GM21529 (cell line): ENCODE results near the gene THYN1.
"Not testable (repeated sequence)": the region's sequence is repeated elsewhere in the genome, so short reads cannot be mapped to it uniquely, and the experiment has no call there.

Source experiments
- ATAC-seq: cut with Tn5 transposase; IDR thresholded peaks from one replicate; pipeline ENCODE4 v1.9.1; 2021; ENCODE audit not compliant: unreplicated experiment

The THYN1 gene

DNA sequence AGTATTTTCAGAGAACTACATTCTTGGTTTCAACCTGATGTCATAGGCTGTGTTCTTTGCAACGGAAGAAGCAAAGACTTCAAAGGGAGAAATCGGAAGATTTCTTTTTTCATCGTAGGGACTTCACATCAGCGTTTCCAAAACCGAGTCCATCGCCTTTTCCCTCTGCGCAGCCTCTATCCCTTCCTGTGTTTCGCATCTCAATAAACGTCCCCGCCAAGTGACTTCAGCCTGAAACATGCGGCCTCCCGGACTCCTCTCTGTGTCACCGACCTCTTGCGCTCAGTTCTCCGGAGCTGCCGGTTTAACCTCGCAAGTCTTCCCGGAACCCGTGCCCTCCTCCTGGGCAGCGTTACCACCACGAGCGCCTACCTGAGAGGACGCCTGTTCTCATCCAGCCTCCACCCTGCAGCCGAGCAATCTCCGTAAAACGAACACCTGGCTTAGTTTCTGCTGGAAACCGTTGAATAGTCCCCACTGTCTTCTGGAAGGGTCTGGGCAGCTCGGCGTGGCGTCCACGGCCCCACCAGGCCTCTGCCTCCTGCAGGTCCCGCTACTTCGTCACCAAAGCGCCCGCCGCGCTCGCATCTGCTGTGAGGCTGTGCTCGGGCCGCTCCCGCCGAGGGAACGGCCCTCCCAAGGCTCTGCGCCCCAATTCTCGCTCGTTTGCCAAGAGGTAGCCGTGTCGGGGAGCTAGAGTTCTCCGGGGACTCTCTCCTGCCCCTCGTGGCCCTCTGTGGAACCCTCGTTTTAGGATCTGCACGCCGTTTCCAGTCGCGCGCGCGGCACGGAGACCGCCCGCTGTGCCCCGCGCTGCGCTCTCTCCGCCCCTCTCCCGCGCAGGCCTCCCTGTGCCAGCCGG is 22.6 kb upstream of the THYN1 start, which contains the start of gene GLB1L3:
Gene GLB1L3, plus strand, starts transcription at position 846 of the 862 bp plus-strand sequence. CDS start 362 bp downstream, outside the sequence.
- peak; percentile 78 for ATAC-seq

DNA sequence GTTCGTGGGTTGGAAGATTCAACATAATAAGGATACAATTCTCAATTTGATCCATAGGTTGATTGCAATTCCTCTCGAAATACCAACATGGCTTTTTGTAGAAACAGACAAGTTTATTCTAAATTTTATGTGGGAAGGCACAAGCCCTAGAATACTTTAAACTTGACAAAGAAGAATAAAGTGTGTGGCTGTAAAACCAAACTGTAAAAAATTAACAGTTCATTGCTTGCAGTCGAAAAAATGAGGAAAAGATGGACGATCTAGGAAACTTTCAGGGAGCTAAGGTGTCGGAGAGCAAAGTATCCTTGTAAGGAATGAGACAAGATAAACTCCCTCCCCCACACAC is 22.0 kb upstream of the THYN1 start:
- ATAC-seq, result no peak

DNA sequence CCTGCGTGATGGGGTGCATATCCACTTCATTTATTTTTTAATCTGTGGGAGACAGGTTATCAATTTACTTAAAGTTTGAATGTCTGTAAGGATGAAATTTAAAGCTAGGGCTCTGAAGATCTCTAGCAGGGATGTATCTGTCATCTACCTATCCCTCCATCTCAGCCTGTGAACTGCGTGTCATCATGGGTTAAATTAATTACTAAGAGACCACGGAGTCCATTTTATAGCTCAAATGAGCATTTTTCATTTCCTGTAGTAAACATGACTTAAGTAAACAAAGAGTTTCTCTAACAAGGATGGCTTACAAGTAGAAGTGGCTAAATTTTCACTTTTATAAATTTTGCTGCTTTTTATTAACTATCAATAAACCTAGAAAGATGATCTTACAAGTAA is 20.2 kb upstream of the THYN1 start:
- ATAC-seq, result no peak

DNA sequence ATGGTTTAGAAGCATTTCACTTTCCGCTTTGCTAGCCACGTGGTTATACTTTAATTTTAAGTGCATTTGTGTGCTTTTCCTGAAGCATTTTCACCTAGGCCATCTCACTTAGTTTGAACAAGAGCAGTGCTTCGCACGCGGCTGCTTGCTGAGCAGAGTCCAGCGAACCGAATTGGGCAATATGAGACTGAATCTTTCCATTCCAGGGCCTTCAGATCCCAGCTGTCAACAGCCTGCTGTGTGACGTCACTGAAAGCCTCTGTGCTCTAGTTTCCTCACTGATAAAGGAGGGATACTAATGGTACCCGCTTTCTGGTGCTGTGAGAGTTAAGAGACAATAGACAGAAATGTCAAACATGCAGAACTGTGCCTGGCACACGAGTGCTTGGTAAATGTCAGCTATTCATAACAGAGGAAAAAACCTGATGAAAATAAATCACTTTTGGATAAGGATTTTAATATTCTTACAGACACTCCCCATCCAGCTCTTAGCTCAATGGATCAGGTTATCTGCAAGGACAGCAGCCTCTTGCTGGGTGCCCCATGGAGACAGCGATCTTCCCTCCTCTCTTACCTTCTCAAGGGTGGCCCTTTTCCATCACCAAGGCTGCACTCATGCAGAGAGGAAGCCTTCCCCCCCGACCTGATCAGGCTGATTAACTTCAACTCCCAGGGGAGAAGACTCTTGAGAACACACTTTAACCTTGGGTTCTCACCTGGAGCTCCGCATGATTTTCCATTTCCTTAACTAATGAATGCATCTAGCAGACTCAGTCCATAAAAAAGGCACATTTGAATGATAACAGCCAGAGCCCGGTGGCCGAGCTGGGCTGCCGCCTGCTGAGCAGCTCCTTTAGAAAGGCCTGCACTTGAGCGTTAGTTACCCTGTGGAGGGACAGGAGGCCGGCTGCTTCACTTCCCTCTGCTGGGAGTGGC is 19.5 kb upstream of the THYN1 start:
- ATAC-seq, result no peak

DNA sequence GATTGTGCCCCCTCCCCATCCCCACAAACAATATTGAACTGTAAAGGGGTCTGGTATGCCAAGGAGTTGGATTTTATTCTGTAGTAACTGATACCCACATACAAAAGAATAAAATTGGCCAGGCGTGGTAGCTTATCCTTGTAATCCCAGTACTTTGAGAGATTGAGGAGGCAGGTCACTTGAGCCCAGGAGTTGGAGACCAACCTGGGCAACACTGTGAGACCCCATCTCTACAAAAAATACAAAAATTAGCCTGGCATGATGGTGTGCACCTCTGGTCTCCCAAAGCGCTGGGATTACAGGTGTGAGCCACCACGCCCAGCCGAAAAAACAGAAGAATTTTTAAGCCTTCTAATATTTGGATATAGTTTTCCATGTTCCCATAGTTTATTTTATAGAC is 18.8 kb upstream of the THYN1 start:
- no peak for ATAC-seq

DNA sequence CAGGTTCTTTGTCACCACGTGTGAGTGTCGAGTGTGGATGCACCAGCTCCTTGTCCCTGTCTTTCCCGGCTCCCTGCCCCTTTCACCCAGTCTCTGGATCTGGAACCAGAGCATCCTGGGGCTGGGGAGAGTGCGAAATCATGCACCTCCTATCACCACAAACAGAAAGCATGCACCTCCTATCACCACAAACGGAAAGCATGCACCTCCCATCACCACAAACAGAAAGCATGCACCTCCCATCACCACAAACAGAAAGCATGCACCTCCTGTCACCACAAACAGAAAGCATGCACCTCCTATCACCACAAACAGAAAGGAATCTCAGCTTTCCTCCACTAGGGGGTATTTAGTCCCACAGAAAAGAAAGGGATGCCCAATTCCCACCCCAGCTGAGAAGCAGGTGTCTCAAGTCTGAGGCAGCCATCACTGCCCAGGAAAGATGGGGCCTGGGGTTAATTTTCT is 17.1 kb upstream of the THYN1 start:
- no peak for ATAC-seq

DNA sequence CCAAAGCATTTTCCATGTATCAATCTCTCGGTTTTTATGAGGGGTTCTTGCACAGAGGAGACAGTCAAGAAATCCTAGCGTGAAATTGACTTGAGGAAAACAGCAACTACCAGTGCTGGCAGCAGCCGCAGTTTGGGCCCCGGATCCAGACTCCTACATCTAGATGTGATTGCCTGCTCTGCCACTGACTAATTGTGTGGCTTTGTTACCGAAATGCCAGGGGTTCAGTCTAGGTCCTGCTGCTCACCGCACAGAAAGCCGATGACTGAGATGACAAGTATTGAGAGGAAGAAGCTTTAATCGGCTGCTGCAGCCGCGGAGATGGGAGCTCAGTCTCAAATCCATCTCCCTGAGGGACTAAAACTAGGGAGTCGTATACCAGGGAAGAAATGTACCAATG is 14.8 kb upstream of the THYN1 start:
- no peak for ATAC-seq

DNA sequence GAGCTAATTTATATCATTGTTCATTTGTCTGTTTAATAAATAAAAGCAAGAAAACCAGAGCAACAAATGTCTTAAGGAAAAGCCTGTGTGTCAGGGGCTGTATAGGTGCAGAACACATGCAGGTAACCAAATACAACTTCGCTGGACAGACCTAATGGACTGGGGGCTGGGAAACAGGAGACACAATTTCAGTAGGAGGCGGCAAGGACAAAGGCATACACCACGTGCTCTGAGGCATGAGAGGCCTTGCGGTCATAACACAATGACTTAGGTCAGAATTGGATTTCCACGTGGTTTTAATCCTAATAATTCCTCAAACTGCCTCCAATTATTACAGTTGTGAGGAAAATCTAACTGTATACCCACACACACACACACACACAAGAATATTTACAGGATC is 14.3 kb upstream of the THYN1 start:
- ATAC-seq, result no peak

DNA sequence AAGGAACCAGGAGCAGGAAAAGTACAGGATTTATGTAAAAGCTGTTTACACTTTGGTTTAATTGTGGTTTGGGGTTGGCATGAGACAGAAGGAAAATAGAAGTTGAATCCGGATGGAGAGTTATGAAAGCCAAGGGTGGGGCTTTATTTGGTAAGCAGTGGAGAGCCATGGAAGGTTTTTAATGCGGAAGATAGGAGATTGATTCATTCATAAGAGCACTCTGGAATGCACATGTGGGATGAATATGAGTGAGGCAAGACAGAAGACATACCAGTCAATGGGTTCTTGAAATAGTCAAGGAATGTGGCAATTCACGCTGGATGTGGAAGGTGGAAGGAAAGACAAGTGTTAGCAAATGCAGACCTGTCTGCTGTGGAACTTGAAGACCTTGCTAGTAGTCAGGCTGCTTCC is 13.7 kb upstream of the THYN1 start:
- ATAC-seq, result no peak

DNA sequence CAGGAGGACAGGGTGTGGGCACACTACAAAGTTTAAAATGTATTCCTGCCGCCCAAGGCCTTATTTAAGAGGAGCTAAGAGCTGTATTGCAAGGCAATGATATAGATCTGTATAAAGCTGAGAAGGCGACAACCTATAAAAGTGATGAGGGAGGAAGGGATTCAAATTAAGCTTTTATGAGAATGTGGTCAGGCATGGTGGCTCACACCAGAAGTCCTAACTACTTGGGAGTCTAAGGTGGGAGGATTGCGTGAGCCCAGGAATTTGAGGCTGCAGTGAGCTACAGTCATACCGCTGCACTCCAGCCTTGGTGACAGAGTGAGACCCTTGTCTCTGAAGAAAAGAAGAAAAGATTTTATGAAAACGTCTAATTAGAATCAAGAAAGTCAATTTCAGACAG is 13.3 kb upstream of the THYN1 start:
- ATAC-seq, result no peak

DNA sequence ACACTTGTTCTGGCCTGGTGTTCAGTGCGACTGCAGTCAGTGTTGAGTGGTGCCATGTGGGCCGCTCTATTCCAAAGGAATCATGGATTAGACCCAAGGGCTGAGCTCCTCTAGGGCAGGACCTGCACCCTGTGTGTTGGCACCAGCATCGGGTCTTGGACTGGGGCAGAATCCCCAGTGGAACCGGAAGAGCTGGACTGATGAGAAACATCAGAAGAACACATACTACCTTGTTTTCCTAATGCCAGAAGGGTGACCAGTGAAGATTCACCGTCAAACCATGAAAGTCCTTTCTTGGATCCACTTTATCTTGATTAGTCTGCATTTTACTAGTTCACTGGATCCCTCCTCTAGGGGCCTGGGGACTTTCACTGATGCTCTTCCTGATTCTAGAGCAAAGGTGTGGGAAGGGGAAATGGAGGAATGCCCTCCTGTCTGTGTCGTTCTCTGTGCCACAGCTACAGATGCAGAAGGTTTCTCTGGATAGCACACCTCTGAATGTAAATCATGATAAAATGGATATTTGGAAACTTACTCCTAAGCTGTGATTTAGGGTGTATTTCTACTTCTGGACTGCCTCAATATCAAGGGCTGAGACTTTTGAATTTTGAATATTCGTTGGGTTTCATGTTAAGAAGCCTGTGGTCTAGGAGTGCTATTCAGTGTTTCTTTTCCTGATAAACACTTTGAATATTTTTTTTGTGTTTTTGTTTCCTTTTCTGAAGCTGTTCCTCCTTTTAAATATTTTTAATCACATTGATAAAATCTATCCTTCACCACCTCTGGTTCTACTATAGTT is 12.0 kb upstream of the THYN1 start:
- ATAC-seq, result no peak

DNA sequence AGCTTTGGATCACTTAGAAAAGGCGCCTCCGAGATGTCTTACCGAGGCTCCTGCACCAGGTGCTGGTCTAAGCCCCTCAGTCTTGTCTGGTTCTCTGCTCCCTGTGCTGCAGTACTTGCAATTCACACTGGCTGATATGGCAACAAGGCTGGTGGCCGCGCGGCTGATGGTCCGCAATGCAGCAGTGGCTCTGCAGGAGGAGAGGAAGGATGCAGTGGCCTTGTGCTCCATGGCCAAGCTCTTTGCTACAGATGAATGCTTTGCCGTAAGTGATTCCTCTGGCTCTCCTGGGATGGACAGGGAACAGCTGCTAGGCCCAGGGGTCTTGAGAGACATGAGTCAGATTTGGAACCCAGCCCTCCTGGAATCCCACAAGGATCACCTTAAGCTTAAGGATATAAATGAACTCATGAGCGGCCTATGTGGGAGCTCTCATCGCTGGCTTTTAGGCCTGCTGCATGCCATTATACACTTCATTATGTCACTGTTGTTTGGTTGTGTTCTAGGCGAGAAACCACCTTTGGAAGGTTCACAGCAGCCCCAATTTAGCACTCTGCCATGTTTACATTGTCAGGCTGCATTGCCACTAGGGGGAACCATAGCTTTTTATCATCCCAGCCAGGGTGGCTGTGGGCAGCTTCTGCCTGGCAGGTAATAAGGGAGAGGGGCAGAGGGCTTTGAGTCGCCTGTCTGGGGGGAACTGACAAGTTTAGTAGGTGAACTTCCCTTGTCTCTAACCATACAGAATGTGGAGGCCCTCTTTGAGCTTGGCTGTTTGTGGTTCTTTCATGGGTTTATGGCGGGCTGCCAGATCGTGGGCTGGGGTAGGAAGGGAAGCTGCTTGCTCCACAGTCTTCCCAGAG is 8.7 kb upstream of the THYN1 start:
- no peak for ATAC-seq

DNA sequence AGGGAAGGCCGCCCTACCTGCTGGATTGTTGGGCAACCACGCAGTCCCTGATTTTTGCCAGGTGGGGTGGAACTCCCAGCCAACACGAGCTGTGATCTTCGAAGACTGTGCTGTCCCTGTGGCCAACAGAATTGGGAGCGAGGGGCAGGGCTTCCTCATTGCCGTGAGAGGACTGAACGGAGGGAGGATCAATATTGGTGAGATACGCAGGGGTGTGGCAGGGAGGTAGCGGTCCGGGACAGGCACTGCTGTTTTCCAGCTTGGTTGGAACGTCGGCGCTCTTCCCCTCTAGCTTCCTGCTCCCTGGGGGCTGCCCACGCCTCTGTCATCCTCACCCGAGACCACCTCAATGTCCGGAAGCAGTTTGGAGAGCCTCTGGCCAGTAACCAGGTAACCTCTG is 7.8 kb upstream of the THYN1 start:
- no peak for ATAC-seq

DNA sequence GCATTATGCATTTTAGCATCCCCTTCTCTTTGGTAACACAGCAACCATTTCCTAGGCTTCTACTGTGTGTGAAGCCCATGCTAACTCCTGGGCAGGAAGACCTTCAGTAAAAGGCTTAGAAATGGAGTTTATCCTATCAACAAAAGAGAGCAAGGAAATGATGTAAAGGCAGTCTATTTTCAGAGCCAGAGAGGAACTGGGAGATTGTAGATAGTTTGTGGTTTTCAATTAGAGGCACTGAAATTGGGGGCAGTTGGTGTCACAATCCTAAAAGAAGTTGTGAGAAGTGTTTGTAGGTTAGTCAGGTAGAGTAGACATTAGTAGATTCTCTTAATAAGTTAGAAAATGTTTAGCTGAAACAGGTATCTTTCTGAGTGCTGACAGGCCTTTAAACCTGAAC is 7.4 kb upstream of the THYN1 start:
- ATAC-seq, result no peak

DNA sequence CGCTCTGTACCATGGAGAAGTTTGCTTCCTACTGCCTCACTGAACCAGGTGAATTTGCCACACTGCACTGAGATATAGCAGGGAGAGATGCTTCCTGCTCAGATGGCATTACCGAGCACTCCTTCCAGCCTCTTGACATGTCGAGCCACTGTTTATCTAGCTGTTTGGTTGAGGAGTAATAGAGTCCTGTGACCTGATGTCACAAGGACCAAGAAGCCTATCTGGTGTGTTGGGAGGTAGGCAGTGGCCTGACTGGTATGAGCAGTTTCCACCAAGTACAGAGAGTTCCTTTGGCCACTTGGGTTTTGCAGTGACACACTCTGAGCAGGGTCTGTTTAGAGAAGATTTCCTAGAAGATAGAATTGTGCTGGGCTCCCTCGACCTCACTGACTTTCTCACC is 5.4 kb upstream of the THYN1 start:
- ATAC-seq, result no peak

DNA sequence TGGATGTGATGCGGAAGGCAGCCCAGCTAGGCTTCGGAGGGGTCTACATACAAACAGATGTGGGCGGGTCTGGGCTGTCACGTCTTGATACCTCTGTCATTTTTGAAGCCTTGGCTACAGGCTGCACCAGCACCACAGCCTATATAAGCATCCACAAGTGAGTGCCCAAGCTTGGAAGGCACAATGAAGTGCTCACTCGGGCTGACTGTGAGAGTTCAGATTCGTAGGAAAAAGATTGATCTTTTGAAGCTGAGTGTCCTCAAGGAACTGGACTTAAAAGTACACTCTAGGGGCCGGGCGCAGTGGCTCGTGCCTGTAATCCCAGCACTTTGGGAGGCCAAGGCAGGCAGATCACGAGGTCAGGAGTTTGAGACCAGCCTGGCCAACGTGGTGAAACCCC is 3.9 kb upstream of the THYN1 start:
- ATAC-seq, result no peak

DNA sequence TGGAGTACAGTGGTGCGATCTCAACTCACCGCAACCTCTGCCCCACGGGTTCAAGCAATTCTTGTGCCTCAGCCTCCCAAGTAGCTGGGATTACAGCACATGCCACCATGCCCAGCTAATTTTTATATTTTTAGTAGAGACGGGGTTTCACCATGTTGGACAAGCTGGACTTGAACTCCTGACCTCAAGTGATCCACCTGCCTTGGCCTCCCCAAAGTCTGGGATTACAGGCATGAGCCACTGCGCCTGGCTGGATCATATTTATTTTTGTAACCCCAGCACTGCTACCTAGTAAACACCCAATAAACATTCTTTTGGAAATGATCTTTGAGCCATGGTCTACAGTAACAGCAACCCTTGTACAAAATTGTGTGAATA is 2.0 kb upstream of the THYN1 start:
- not testable (repeated sequence) for ATAC-seq

DNA sequence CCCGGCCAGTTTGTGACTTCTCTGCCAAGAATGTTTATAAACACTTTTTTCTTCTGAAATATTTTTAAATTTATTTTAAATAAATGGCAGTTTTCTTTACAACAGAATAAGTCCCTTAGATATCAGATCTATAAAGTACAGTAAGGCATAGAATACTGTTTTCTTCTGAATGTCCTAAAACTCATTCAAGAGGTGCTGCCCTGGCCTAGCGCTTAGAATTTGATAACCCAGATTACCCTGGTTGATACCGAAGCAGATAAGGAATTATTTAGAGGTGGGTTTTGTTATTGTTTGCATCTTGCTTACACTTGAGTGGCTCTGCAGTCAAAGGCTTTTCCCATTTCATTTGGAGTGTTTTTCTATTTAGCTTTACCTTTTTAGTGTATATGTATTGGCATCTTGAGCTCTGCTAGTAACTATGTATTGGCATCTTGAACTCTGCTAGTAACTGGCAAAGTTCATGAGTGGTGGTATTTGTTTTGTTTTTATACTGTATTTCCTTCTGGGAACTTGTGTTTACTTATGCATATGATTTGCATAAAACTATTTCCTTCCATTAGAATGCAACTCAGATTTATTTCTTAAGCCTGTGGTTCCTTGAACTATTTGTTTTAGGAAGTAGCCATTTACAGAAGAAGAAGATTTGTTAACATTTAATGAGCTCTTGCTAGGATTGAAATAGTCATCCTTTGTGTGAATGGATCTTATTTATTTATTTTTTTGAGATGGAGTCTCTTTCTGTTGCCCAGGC is 1.5 kb upstream of the THYN1 start:
- ATAC-seq, result no peak

DNA sequence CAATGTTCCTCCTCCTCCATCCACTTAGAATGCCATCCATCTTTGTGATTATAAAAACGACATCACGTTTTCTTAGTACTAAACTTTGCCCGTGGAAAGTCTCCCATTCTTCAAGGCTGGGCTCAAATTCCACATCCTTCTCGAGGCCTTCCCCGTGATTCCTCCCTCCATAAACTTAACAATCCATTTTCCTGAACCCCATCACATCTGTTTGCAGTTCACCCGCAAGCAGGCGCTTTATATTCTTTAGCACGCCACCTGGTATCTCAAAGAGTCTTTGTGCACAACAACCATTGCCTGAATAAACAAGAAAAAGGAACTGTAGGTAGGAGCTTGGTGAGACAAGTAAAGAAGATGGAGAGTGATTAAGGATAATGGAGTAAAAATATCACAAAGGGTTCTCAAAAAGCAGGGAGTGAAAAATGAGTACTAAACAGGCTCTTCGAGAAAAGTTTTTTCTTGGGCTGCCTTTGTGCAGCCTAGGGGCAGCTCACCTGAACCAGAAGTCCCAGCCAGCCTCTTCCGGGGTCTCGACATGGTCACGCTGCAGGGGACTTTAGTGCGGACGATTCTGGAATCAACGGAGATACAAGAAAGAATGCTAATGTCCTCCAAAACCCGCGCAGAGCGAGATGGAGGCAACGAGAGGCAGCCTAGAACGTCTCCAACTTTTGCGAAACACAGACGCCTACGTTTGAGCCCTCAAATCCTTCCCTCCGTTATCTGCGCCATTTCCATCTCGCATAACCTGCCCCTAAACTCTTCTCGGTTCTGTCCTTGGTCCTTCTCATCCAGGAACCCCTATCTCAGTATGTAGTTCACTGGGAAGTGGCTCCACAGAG is 585 bp downstream of the THYN1 start:
- ATAC-seq, result peak; percentile 32
